ENCODE data around the gene FNTB. TPM values are rescaled to one million over a fixed set of nuclear protein-coding genes. Genes with fewer than 3 reads are reported as not detected.

Gene FNTB
- total RNA-seq (2014; rRNA removed; shearing (Covaris generic)) = 4.0 and 5.4 TPM in 2 replicates

DNA sequence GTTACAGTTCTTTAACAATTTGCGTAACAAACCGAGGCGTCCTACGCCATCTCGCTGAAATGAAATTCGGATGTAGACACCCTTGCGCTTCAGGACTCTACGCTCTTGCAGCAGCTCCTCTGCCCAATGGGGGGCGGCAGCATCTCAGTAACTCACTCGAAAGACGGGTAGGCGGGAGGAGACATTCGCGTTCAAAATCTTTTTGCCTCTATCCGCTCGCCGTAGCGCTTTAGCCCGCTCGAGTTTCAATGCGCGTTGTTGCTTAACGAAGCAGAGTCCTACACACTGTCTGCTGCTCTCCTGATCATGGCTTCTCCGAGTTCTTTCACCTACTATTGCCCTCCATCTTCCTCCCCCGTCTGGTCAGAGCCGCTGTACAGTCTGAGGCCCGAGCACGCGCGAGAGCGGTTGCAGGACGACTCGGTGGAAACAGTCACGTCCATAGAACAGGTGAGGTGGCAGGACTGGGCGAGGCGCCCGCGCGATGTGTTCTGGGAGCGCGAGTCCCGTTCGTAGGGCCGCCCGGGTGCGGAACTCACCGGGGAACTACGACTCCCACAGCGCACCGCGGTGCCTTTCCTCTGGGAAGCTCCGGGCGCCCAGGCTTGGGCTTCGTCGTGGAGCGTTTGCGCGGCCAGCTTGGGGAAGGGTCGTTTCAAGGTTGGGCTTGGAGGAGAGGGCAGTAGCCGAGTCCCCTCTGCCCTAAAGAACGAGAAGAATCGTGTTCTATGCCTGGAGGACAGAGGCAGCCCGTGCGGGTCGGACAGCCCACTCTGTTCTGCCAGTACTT lies at the start of gene FNTB:
FNTB (plus strand) TSS at position 248 of the 790 bp plus-strand sequence; CDS start at position 307, 59 bp downstream.

DNA sequence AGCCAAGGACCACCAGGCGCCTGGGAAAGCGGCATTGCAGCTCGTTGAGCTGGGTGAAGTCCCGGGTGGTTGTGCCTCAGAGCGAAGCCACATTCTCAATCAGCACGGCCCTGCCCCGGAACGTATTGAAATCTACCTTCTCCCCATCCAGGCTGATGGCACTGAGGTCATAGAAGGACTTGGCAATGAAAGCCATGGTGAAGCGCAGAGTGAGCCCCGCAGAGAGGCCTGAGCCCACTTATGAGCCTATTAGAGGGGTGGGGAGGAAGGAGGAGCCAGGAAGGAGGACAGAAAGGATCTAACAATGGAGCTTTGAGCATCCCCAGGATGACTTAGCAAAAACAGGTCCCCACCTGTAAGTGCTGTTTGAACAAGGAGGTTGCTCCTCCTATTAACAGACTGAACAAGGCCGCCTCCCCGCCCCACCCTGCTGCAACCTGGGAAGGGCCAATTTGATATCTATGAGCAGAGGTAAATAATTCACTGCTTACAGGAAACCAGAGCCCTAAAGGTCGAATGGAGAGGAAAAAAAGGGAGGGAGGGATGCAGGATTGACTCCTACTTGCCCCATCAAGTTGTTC lies 44.1 kb upstream of the FNTB start, which contains the start of gene GPX2:
GPX2 (minus strand) TSS at position 215 of the 581 bp plus-strand sequence; CDS start at position 196, 19 bp downstream.

DNA sequence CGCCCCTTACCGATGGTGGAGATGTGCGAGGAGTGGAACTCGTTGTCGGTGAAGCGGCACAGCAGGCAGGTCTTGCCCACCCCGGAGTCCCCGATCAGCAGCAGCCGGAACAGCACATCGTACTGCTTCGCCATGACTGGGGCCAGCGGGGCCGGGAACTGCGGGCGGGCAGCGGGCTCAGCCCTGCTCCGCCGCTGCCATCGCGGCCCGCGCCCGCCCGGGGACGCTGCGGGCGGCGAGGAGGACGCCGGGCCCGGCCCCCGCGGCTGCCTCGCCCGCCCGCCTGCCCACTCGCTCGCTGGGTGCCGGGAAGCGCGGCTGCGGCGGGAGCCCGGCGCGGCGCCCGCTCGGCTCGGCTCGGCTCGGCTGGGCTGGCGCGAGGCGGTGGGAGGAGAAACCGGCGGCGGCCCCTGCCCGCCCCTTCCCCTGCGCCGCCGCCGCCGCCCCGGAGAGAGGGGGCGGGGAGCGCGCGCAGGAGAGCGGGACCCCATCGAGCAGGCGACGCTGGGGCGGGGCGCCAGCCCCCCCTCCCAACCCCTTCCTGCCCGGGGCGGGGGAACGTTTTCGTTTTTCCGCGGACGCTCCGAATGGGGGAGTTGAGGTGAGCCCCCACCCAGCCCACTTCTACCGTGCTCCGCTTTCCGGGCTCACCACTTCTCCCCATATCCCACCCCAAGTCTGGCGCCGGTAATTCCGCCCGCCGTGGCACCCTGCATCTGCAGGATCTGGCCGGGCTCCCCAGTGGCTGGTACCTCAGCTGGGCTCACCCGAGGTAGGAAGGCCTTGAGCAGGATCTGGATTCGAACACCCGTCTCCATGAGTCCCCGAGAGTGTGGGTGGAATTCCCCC lies 14.5 kb upstream of the FNTB start, which contains the start of gene RAB15:
RAB15 (minus strand) TSS at position 394 of the 849 bp plus-strand sequence; CDS start at position 134, 260 bp downstream.

DNA sequence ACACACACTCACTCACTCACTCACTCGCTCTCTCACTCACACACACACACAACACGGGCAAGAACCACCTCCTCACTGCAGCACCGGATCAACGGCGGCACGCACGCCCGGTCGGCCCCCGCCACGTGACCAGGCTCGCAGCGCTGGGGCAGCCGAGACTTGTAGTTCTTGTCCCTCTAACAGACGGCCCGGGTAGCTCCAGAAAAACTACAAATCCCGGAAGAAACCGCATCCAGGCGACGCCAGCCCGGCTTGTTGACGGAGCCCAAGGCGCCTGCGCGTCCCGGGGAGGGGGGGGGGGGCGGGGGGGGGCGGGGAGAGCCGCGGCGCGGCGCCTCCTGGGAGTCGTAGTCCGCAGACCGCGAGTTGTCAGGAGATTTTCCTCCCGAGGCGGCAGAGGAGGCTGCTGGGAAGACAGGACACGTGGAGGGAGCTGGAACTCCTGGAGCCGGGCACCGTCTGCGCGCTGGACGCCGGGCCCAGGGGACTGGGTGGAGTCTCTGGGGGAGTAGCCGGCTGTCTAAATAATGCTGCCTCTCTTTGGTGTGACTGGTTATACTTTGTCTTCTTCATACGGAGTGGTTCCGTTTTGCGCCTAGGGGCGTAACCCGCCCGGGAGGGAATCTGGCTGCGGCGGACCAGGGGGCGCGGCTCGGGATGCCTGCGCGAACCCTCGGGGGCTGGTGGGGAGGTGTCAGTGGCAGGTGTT lies 115.9 kb downstream of the FNTB start, which contains the start of gene MAX:
MAX (minus strand) TSS at position 77 of the 709 bp plus-strand sequence. CDS start 178 bp downstream, outside the sequence.

Small RNA genes lying within 50 kb of the gene (small RNA-seq; reads per million reads assigned to genes)
- gene MIR4706 = not detected

Other genes with a start within 250 kb of the FNTB start
- 1.7 and 1.9 TPM in 2 replicates for gene SPTB, start 107.0 kb upstream of the FNTB start, total RNA-seq (2014; rRNA removed; shearing (Covaris generic))
- gene CHURC1, start 72.4 kb upstream of the FNTB start, total RNA-seq (2014; rRNA removed; shearing (Covaris generic)) = 17.9 and 26.1 TPM in 2 replicates
- not detected in 2 replicates for gene GPX2, start 44.1 kb upstream of the FNTB start, total RNA-seq (2014; rRNA removed; shearing (Covaris generic))
- 3.2 and 4.4 TPM in 2 replicates for gene RAB15, start 14.6 kb upstream of the FNTB start, total RNA-seq (2014; rRNA removed; shearing (Covaris generic))
- gene MAX, start 115.6 kb downstream of the FNTB start, total RNA-seq (2014; rRNA removed; shearing (Covaris generic)) = 28.2 and 31.4 TPM in 2 replicates

Measured in A375 (cell line).